ENCODE results near the gene KAZN. TPM values are rescaled to one million over a fixed set of nuclear protein-coding genes. Genes with fewer than 3 reads are reported as not detected.

Gene KAZN
- polyA plus RNA-seq, 2 of the 4 experiments (the other 2 are of a cell fraction) = 1.3 to 1.9 TPM

GRCh38 chr1:15148941-15149340 is 550.5 kb downstream of the KAZN start:
- ChIA-PET CTCF (interaction anchor here (1.8 to 8.4 kb wide), 3 partner anchors 20 to 156 kb away, joined by 5 to 133 read pairs (median 15); no protein-coding TSS in a partner anchor), POLR2A (no interaction called here)
- Histone ChIP-seq H3K4me3 (no peak overlapping the region), H3K4me2 (no peak overlapping the region), H3K4me1 (peaks cover 6% of the 10 kb centered on the region; the same call in 2 of the 3 replicates), H3K27ac (no peak overlapping the region), H3K9me3 (no peaks in the 10 kb centered on the region)
- 0% methylated on average over 1 of the region's 1 CpG for WGBS (ENCODE audit: missing lambda C conversion rate)
- no peak for TF ChIP-seq CTCF (IDR thresholded peaks at IDR 0.05)
- TF ChIP-seq RARB (CRISPR knock-in tag; IDR thresholded peaks at IDR 0.05) = no peak
- TF ChIP-seq SMC3 (IDR thresholded peaks at IDR 0.05) = no peak
- TF ChIP-seq CBX2 (IDR thresholded peaks at IDR 0.05; ENCODE audit: borderline replicate concordance, low read depth) = no peak
- DNase-seq (ENCODE audit: low read depth in 1 of 2, low spot score in 1 of 2) (no peak), FAIRE-seq (no peak), ATAC-seq (no peak)

DNA sequence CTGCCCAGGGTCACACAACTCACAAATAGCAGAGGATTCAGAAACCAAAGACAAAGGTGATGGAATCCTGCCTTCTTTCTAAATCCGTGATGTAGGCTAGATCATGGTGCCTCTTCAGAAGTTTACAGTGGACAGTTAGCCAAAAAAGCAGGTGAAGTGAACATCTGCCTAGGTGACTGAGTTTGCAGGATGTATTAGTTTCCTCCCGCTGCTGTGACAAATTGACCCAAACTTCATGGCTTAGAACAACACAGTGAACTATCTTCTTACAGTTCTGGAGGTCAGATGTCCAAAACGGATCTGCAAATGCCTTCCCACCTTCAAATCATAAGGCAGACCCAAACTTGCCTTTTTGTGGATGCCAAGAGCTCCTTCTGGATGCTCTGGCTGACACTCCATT is 551.9 kb downstream of the KAZN start:
- CTCF ChIA-PET = interaction anchor here (1.3 to 8.4 kb wide), 10 partner anchors 12 to 154 kb away, joined by 3 to 133 read pairs (median 18); no protein-coding TSS in a partner anchor
- TF ChIP-seq MAFK (IDR thresholded peaks at IDR 0.05; ENCODE audit: partially characterized antibody) = no peak
- no peak for TF ChIP-seq NFE2L2 (conservative IDR thresholded peaks at IDR 0.05; ENCODE audit: low read length)
- no peak for TF ChIP-seq ESRRA (IDR thresholded peaks at IDR 0.05; ENCODE audit: borderline replicate concordance, low read length)
- TF ChIP-seq ZFP36 (IDR thresholded peaks at IDR 0.05; ENCODE audit: borderline replicate concordance, partially characterized antibody) = no peak
- TF ChIP-seq HEYL (CRISPR knock-in tag; IDR thresholded peaks at IDR 0.05) = no peak
- TF ChIP-seq KDM1A (IDR thresholded peaks at IDR 0.05; ENCODE audit: low read depth) = no peak
- no peak for TF ChIP-seq HDAC2 (IDR thresholded peaks at IDR 0.05)
- TF ChIP-seq TFCP2L1 (CRISPR knock-in tag; IDR thresholded peaks at IDR 0.05) = no peak
- WGBS (ENCODE audit: missing lambda C conversion rate) = 80% methylated on average over 3 of the region's 3 CpGs
- FAIRE-seq = no peak
- H3K27ac ChIP-seq = no peak overlapping the region
- peaks cover 13% of the 10 kb centered on the region for H3K4me1 ChIP-seq
- ATAC-seq = no peak
- no peak for DNase-seq (ENCODE audit: low read depth in 1 of 2, low spot score in 1 of 2)
- POLR2A ChIA-PET = no interaction called here
- H3K9me3 ChIP-seq = no peaks in the 10 kb centered on the region
- no peak overlapping the region for H3K4me3 ChIP-seq
- no peak overlapping the region for H3K4me2 ChIP-seq

- Histone ChIP-seq H3K9me3 (no peaks in the 10 kb centered on the region), H3K4me2 (peak overlapping the region; percentile 74), H3K4me3 (no peak overlapping the region), H3K4me1 (peaks cover 23% of the 10 kb centered on the region), H3K27ac (peak overlapping the region; percentile 93 to 99; a peak in 3 of 6 replicates)
- no peak for DNase-seq (ENCODE audit: low read depth in 1 of 2, low spot score in 1 of 2)
- no peak for ATAC-seq
- no peak for FAIRE-seq
- WGBS (ENCODE audit: missing lambda C conversion rate) = 73% methylated on average over 4 of the region's 5 CpGs
- TF ChIP-seq EHF (CRISPR knock-in tag; IDR thresholded peaks at IDR 0.05) (no peak), MAX (IDR thresholded peaks at IDR 0.05) (no peak), RARB (CRISPR knock-in tag; IDR thresholded peaks at IDR 0.05) (no peak), KDM5A (IDR thresholded peaks at IDR 0.05) (no peak), KDM1A (IDR thresholded peaks at IDR 0.05; ENCODE audit: low read depth) (no peak), MAZ (IDR thresholded peaks at IDR 0.05; ENCODE audit: borderline replicate concordance, low read depth, low read length) (no peak), JUNB (IDR thresholded peaks at IDR 0.05) (no peak), NFE2L2 (conservative IDR thresholded peaks at IDR 0.05; ENCODE audit: low read length) (no peak), HMGXB4 (CRISPR knock-in tag; IDR thresholded peaks at IDR 0.05; ENCODE audit: borderline replicate concordance) (no peak), TFCP2L1 (CRISPR knock-in tag; IDR thresholded peaks at IDR 0.05) (no peak), ESRRA (IDR thresholded peaks at IDR 0.05; ENCODE audit: borderline replicate concordance, low read length) (no peak), RNF2 (IDR thresholded peaks at IDR 0.05; ENCODE audit: borderline replicate concordance, low read depth) (no peak), HOXB13 (CRISPR knock-in tag; IDR thresholded peaks at IDR 0.05; ENCODE audit: low read depth) (no peak)
- TF ChIP-seq, protein P1, sequence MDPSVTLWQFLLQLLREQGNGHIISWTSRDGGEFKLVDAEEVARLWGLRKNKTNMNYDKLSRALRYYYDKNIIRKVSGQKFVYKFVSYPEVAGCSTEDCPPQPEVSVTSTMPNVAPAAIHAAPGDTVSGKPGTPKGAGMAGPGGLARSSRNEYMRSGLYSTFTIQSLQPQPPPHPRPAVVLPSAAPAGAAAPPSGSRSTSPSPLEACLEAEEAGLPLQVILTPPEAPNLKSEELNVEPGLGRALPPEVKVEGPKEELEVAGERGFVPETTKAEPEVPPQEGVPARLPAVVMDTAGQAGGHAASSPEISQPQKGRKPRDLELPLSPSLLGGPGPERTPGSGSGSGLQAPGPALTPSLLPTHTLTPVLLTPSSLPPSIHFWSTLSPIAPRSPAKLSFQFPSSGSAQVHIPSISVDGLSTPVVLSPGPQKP (IDR thresholded peaks at IDR 0.05; ENCODE audit: low read depth, low read length) = no peak
- TF ChIP-seq, protein P2, sequence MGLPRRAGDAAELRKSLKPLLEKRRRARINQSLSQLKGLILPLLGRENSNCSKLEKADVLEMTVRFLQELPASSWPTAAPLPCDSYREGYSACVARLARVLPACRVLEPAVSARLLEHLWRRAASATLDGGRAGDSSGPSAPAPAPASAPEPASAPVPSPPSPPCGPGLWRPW (IDR thresholded peaks at IDR 0.05) = no peak
- CTCF ChIA-PET = interaction anchor here (0.7 to 8.4 kb wide), 32 partner anchors 9 to 350 kb away, joined by 3 to 133 read pairs (median 10); partner anchors contain the start of gene FHAD1
- POLR2A ChIA-PET = interaction anchor here (0.6 kb wide), 1 partner anchor 84 kb away, joined by 5 read pairs; no protein-coding TSS in a partner anchor
These were observed 552.9 kb downstream of the KAZN start for GRCh38 chr1:15151377-15151806.

Measured in A549 (cell line).